OCI-LY7 (cell line): ENCODE results near the gene NTSR1.

Experiments used
- EZH2phosphoT487 ChIP-seq: fragments of 200-600 bp; sonication (generic); IDR thresholded peaks from 2 replicates; pipeline ENCODE4 v1.6.1; 2018; ENCODE audit warnings: low read depth, borderline replicate concordance, mild to moderate bottlenecking, mixed run types, antibody characterized with exemption, low read length, moderate library complexity, mixed read lengths
- TF ChIP-seq, protein P1 (sequence below): fragments of 200-600 bp; sonication (generic); conservative IDR thresholded peaks from 2 replicates; pipeline ENCODE4 v1.5.1; 2014; ENCODE audit warnings: mild to moderate bottlenecking, antibody characterized with exemption, low read length, moderate library complexity, mixed read lengths

DNA sequence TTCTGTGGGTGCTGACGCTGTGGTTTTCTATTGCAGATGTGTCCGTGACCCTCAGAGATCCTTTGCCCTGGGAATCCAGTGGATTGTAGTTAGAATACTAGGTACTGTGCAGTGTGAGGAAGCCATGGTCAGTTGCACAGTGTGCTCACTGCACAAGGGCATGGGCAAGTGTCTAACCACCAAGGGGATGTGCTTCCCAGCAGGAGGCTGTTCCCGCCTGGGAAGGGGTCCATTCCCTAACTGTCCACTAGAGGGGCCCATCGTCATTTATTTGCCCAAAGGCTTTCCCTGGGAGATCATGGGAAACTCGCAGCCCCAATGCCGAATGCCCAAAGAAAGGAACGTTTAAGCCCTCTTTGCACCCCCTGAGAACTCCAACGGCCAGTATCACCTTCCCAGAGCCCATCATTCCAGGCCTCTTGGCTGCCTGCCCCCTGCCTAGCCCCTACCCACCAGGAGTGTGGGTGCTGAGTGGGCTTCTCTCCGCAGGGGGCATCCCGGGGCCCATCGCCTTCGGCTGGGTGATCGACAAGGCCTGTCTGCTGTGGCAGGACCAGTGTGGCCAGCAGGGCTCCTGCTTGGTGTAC, 40.1 kb upstream of the NTSR1 start:
- no peak for TF ChIP-seq EZH2phosphoT487
- TF ChIP-seq, protein P1, sequence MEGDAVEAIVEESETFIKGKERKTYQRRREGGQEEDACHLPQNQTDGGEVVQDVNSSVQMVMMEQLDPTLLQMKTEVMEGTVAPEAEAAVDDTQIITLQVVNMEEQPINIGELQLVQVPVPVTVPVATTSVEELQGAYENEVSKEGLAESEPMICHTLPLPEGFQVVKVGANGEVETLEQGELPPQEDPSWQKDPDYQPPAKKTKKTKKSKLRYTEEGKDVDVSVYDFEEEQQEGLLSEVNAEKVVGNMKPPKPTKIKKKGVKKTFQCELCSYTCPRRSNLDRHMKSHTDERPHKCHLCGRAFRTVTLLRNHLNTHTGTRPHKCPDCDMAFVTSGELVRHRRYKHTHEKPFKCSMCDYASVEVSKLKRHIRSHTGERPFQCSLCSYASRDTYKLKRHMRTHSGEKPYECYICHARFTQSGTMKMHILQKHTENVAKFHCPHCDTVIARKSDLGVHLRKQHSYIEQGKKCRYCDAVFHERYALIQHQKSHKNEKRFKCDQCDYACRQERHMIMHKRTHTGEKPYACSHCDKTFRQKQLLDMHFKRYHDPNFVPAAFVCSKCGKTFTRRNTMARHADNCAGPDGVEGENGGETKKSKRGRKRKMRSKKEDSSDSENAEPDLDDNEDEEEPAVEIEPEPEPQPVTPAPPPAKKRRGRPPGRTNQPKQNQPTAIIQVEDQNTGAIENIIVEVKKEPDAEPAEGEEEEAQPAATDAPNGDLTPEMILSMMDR = peak; percentile 76
